ENCODE results near the gene SLC35E3. TPM values are rescaled to one million over a fixed set of nuclear protein-coding genes. Genes with fewer than 3 reads are reported as not detected.

Gene SLC35E3
- total and polyA plus RNA-seq, 2 of the 13 experiments (the other 11 are each of a cell fraction or from before 2014, with no cell fraction given) = 13.0 to 22.1 TPM

DNA sequence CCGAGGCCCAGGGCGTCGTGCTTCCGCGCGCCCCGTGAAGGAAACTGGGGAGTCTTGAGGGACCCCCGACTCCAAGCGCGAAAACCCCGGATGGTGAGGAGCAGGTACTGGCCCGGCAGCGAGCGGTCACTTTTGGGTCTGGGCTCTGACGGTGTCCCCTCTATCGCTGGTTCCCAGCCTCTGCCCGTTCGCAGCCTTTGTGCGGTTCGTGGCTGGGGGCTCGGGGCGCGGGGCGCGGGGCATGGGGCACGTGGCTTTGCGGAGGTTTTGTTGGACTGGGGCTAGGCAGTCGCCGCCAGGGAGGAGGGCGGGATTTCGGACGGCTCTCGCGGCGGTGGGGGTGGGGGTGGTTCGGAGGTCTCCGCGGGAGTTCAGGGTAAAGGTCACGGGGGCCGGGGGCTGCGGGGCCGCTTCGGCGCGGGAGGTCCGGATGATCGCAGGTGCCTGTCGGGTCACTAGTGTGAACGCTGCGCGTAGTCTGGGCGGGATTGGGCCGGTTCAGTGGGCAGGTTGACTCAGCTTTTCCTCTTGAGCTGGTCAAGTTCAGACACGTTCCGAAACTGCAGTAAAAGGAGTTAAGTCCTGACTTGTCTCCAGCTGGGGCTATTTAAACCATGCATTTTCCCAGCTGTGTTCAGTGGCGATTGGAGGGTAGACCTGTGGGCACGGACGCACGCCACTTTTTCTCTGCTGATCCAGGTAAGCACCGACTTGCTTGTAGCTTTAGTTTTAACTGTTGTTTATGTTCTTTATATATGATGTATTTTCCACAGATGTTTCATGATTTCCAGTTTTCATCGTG lies 62.6 kb downstream of the SLC35E3 start (continued):
- TF ChIP-seq, protein P1, sequence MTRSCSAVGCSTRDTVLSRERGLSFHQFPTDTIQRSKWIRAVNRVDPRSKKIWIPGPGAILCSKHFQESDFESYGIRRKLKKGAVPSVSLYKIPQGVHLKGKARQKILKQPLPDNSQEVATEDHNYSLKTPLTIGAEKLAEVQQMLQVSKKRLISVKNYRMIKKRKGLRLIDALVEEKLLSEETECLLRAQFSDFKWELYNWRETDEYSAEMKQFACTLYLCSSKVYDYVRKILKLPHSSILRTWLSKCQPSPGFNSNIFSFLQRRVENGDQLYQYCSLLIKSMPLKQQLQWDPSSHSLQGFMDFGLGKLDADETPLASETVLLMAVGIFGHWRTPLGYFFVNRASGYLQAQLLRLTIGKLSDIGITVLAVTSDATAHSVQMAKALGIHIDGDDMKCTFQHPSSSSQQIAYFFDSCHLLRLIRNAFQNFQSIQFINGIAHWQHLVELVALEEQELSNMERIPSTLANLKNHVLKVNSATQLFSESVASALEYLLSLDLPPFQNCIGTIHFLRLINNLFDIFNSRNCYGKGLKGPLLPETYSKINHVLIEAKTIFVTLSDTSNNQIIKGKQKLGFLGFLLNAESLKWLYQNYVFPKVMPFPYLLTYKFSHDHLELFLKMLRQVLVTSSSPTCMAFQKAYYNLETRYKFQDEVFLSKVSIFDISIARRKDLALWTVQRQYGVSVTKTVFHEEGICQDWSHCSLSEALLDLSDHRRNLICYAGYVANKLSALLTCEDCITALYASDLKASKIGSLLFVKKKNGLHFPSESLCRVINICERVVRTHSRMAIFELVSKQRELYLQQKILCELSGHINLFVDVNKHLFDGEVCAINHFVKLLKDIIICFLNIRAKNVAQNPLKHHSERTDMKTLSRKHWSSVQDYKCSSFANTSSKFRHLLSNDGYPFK (CRISPR knock-in tag; IDR thresholded peaks at IDR 0.05; ENCODE audit: borderline replicate concordance) = peak; percentile 97
- TF ChIP-seq ZNF775 (CRISPR knock-in tag; IDR thresholded peaks at IDR 0.05; ENCODE audit: borderline replicate concordance) (0 out of 2 replicates have a peak, but pooled peaks have one; percentile 28), RARA (CRISPR knock-in tag; IDR thresholded peaks at IDR 0.05) (peak; percentile 97), ZNF530 (CRISPR knock-in tag; IDR thresholded peaks at IDR 0.05; ENCODE audit: low read depth) (no peak), CREM (IDR thresholded peaks at IDR 0.05) (peak; percentile 64; the same call in 1 of the 2 replicates), CREM (CRISPR knock-in tag; IDR thresholded peaks at IDR 0.05) (no peak), DR1 (CRISPR knock-in tag; IDR thresholded peaks at IDR 0.05) (peak; percentile 93), SP1 (IDR thresholded peaks at IDR 0.05) (no peak), SP1 (CRISPR knock-in tag; IDR thresholded peaks at IDR 0.05) (peak; percentile 28), HMG20B (CRISPR knock-in tag; conservative IDR thresholded peaks at IDR 0.05) (0 out of 2 replicates have a peak, but pooled peaks have one; percentile 28), YEATS4 (CRISPR knock-in tag; IDR thresholded peaks at IDR 0.05; ENCODE audit: borderline replicate concordance) (peak; percentile 9; the same call in 1 of the 2 replicates), YEATS2 (CRISPR knock-in tag; IDR thresholded peaks at IDR 0.05; ENCODE audit: borderline replicate concordance) (peak; percentile 50), NCOA2 (CRISPR knock-in tag; IDR thresholded peaks at IDR 0.05) (peak; percentile 54), ZFP90 (CRISPR knock-in tag; IDR thresholded peaks at IDR 0.05; ENCODE audit: borderline replicate concordance) (peak; percentile 47; the same call in 1 of the 2 replicates), RXRA (CRISPR knock-in tag; IDR thresholded peaks at IDR 0.05) (peak; percentile 96), ZZZ3 (CRISPR knock-in tag; IDR thresholded peaks at IDR 0.05; ENCODE audit: borderline replicate concordance) (0 out of 2 replicates have a peak, but pooled peaks have one; percentile 3), PAX8 (CRISPR knock-in tag; IDR thresholded peaks at IDR 0.05; ENCODE audit: borderline replicate concordance) (no peak)
- TF ChIP-seq, protein P2, sequence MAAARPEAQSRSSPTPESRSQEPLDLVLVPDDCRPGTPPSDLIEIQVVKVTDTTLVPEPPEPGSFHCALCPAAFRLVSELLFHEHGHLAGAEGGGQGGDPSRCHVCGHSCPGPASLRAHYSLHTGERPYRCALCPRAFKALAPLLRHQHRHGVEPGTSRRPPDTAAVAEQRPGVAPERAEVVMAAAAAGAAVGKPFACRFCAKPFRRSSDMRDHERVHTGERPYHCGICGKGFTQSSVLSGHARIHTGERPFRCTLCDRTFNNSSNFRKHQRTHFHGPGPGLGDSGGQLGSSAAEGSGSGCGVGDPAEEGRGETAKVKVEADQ (CRISPR knock-in tag; IDR thresholded peaks at IDR 0.05; ENCODE audit: borderline replicate concordance) = no peak
- TF ChIP-seq, protein P3, sequence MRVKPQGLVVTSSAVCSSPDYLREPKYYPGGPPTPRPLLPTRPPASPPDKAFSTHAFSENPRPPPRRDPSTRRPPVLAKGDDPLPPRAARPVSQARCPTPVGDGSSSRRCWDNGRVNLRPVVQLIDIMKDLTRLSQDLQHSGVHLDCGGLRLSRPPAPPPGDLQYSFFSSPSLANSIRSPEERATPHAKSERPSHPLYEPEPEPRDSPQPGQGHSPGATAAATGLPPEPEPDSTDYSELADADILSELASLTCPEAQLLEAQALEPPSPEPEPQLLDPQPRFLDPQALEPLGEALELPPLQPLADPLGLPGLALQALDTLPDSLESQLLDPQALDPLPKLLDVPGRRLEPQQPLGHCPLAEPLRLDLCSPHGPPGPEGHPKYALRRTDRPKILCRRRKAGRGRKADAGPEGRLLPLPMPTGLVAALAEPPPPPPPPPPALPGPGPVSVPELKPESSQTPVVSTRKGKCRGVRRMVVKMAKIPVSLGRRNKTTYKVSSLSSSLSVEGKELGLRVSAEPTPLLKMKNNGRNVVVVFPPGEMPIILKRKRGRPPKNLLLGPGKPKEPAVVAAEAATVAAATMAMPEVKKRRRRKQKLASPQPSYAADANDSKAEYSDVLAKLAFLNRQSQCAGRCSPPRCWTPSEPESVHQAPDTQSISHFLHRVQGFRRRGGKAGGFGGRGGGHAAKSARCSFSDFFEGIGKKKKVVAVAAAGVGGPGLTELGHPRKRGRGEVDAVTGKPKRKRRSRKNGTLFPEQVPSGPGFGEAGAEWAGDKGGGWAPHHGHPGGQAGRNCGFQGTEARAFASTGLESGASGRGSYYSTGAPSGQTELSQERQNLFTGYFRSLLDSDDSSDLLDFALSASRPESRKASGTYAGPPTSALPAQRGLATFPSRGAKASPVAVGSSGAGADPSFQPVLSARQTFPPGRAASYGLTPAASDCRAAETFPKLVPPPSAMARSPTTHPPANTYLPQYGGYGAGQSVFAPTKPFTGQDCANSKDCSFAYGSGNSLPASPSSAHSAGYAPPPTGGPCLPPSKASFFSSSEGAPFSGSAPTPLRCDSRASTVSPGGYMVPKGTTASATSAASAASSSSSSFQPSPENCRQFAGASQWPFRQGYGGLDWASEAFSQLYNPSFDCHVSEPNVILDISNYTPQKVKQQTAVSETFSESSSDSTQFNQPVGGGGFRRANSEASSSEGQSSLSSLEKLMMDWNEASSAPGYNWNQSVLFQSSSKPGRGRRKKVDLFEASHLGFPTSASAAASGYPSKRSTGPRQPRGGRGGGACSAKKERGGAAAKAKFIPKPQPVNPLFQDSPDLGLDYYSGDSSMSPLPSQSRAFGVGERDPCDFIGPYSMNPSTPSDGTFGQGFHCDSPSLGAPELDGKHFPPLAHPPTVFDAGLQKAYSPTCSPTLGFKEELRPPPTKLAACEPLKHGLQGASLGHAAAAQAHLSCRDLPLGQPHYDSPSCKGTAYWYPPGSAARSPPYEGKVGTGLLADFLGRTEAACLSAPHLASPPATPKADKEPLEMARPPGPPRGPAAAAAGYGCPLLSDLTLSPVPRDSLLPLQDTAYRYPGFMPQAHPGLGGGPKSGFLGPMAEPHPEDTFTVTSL (CRISPR knock-in tag; IDR thresholded peaks at IDR 0.05; ENCODE audit: borderline replicate concordance) = no peak
- TF ChIP-seq, protein P4, sequence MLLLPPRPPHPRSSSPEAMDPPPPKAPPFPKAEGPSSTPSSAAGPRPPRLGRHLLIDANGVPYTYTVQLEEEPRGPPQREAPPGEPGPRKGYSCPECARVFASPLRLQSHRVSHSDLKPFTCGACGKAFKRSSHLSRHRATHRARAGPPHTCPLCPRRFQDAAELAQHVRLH (CRISPR knock-in tag; IDR thresholded peaks at IDR 0.05; ENCODE audit: borderline replicate concordance, low read depth) = peak; percentile 81; the same call in 1 of the 2 replicates

All from HepG2 (cell line).